HS-27A (cell line): Measurements from ENCODE around the gene C1orf159.
"Not testable (repeated sequence)": the region's sequence is repeated elsewhere in the genome, so short reads cannot be mapped to it uniquely, and the experiment has no call there.

Experiments
- DNase-seq: peaks from one replicate; pipeline ENCODE4 v3.0.0-alpha.2; 2012; ENCODE audit warnings: low read depth, missing footprints

Gene C1orf159

DNA sequence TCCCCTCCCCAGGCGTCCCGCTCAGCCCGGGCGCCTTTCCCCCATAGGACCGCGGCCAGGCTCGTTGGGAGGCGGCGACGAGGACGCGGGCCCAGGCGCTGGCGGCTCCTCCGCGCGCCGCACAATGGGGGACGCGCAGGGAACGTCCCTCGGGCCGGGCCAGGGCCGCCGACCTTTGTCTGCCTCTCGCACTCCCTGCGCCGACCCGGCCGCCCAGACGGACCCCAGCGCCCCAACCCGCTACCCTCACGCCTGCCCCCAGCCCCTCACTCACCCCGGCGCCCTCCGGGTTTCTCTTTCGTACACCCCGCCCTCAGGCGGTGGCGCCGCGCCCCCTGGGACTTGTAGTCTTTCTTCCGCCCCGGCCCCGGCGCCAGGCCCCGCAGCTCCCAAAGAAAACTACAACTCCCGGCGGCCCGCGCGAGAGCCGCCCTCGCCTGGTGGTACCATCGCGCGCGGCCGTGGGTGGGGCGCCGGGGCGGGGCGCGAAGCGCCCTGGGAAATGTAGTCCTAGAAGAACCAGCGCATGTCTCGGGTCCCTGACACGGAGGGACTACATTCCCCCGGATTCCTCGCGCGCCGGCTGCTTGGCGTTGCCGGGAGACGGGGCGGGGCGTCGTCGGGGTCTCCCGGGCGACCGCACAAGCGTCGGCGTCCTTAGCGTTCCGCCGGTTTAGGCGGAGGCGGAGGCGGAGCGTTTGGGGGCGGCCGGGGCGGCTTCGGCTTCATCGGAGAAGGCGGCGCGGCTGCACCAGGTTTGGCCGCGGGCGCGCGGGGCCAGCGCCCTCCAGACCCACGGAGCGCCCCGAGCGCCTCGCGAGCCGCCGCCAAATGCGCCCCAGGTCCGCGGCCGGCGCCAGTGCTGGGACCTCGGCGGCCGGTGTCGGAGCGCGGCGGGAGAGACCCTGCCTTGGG is at the start of gene C1orf159:
Gene C1orf159, minus strand, starts transcription at position 304 of the 915 bp plus-strand sequence. CDS start 24,546 bp downstream, outside the sequence.
- peak; percentile 88 for DNase-seq

DNA sequence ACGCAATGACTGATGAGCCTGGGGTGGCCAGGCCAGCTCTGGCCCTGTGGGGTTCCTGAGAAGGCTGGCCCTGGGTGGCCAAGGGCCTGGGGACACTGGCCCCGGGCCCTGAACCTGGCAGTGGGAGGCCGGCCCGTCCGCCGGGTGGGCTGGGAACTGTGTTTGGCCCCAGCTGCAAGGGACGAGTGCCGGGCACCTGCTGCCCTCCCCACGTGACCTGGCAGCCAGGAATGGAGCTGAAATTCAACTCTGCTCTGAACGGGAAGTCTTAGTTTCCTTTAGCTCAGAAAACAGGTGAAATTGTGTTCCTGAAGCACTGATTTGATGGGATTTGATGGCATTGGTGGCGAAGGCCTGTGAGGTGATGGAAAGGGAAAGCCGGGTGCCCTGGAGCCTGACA is 49.6 kb upstream of the C1orf159 start:
- DNase-seq, result no peak

DNA sequence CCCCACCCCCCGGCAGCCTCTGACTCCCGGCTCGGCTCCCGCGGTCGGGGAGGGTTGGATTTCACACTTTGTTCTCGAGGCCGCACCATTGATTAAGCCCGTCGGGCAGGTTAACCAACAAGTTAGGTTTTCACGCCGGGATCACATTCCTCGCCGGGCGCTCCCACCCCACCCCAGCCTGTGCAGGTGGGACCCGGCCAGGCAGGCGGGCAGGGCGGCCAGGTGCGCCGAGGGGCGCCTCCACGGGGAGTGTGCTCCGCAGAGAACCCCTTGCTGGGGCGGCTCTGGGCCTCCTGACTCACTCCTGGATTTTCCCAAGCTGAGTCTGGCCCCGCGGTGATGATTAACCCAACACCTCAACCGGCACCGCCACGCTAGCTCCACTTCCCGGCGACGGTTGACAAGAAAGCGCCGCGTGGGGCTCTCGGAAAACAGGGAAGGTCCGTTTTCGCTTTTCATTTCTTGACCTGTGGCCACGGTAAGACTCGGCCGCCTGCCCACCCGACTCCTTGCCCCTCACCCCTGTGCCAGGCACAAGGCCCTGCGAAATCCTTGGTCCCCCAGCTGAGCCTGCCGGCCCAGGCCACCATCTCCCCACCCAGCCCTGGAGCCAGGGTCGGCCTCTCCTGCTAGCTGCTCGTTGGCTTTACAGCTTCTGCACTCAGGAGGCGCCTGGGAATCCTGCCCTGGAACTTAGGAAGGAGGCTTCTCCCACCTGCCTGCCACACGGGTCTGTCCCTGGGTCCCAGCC is 49.0 kb upstream of the C1orf159 start:
- DNase-seq, result no peak

DNA sequence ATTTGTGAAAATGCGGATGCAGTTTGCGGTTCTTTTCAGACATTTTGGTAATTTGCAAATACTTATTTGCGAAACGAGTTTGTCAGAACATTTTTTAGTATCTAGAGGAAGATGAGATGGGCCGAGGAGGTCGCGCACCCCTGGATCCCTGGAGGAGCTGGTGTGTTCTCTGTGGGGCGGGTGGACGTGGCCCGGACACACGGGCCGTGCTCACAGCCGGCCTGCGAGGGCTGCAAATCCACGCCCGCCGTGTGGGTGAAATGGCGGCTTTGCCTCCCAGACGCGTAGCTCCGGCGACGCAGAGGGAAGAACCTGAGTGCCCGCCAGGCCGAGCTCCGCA is 48.4 kb upstream of the C1orf159 start:
- no peak for DNase-seq

DNA sequence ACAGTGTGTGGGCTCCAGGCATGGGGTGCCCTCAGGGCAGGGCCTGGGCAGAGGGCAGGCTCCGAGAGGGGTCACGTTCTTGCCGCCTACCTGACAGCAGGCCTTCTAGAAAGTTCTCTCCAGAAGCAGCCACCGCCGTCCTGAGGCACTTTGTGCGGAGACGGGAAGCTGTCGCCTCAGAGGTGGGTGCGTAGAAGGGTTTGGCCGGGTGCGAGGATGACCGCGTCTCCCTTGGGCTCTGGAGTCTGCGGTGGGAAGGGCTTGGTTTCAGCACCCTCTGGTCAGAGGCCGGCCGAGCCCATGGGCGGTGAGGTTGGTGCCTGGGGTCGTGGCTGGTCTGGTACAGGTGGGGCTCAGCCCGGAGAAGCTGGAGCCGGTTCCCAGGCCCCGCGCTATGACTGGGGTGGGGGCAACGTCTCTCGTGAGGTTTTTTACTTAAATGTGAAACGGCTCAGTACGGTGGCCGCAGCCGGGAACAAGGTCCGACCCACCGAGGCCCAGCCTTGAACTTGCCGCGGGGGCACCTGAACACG is 47.7 kb upstream of the C1orf159 start:
- DNase-seq, result no peak

DNA sequence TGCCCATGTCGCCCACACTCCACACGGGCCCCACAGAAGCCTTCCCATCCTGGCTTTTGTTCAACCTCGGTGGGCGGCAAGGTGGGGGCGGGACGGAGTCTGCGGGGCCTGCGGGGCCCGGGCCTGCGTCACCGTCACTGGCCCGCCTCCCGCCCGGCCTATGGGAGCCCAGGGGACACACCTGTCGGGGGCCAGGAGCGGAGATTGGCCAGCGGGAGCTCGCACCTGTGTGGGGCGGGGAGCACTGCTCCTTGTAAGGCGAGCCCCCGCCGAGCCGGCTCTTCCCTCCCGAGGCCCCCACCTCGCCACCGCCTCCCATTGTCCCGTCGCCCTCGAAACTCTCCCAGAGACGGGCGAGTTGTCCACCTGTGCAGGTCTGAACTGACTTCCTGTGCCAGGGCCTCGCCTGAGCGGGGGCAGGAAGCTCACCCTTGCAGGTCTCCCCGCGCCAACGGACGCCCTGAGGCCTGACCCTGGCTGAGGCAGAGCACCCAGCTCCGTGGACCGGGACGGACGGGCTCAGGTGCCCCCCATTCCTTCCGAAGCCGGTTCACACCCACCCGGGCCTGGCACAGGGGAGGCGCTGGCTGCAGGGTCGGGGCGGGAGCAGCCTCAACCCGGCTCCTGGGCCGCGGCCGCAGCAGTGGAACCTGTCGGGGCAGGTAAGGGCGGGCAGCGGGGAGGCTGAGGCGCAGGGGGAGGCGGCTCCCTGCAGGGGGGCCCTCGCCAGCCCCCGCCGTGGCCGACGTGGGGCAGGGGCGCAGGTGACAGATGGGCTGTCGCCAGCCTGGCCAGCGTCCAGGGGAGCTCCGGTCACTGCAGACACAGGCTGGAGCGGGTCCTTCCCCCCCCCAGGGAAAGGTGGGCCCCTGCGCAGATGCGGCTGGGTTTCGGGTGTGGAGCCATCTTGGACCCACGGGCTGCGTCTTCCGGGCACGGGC is 47.0 kb upstream of the C1orf159 start:
- no peak for DNase-seq

DNA sequence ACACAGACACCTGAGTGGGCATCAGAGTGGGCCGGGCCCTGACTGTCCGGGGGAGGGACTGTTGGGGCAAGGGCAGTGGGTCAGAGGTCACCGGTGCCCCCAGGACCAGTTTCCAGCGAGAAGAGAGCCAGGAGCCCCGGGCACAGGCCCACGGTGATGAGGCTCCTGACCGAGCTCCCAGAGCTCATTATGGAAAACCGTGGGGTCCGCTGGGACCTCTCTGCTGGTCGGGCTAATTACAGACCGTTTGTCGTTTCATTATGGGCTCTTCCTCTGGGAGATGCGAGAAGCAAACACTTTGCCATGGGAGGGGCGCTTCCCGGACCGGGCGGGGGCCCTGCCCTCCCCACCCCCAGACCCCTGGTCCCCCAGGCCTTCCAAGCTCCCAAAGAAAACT is 45.8 kb upstream of the C1orf159 start:
- DNase-seq, result no peak

DNA sequence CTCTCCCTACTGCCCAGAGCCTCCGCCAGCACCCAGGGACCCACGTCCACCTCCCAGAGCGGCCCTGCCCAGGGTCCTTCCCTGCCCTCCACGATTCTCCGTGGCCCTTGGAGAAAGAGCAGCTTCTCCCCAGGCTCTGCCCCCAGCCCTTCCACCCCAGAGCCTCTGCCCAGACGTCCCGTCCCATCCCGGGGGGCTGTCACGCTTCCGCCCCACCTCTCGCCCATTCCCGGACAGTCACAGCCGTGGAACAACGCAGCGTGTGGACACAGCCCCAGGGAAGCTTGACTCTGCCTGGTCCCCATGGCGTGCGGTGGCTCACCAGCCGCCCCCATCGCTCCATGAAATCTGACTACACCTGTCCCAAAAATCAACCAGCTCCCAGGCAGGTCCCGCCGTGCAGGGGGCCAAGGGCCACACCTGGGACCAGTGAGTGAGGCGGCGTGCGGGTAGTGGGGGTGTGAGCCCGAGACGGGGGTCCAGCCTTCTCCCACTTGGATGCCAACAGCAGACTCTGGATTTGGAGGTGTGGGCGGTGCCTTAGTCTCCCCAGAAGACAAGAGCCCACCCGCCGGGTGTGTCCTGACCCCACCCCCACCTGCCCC is 45.3 kb upstream of the C1orf159 start:
- DNase-seq, result no peak

DNA sequence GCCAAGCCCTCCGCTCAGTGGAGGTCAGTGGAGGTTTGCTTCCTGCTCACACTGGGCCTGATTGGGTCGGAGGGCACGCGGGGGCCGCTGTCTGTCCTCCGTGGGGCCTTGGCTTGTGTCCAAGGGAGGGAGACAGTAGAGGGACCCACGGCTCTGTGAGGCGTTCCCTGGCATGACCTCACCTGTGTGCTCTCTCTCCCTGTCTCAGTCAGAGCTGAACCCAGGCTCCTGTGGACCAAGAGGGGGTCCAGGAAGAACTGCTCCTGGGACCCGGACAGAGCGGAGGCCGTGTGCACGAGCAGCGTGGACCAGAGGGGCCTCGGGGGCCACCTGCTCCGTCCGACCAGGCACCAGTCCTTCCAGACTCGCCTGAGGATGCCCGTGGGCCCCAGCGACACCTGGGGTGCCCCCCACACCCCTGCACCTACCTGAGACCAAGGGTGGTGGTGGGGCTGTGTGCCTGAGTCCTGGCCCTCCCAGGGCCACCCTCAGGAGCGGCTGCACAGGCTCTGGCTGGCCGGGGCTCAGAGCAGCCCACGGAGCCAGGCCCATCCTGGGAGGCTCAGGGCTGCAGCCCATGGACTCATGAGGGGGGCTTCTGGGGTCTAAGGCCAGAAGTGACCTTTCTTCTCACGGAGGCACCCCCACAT is 44.5 kb upstream of the C1orf159 start:
- no peak for DNase-seq

DNA sequence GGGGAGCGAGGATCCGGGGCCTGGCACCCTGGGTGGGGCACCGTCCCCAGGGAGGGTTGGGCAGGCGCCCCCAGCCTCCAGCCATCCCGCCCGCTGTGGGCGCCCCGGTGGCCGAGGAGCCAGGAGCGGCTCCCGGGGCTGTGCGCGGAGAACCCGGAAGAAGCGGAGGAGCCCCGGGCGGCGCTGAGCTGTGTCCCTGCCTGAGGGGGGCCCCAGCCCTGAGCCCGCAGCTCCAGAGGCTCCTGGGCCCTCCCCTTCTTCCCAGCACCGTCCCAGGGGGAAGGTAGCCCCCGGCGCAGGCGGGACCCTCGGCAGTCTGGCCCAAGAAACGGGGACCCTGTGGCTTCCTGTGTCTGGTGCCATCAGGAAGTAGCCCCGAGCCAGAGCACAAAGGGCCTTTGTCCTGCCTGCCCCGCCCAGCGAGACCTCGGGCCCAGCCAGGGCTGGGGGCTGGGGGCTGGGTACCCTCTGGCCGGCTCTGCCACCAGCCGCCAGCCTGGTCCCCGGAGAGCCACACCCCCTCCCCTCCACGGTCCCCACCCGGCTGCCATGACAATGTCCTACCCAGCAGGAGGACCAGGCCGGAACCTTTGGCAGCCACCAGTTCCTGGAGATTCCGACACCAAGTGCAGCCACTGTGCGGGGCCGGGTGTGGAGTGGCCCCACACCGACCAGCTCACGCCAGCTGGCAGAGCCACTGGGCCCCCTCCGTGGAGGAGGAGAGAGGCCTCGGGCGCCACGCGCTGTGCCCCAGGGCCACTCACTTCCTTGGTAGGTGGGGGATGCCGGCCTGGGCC is 42.2 kb upstream of the C1orf159 start:
- no peak for DNase-seq

DNA sequence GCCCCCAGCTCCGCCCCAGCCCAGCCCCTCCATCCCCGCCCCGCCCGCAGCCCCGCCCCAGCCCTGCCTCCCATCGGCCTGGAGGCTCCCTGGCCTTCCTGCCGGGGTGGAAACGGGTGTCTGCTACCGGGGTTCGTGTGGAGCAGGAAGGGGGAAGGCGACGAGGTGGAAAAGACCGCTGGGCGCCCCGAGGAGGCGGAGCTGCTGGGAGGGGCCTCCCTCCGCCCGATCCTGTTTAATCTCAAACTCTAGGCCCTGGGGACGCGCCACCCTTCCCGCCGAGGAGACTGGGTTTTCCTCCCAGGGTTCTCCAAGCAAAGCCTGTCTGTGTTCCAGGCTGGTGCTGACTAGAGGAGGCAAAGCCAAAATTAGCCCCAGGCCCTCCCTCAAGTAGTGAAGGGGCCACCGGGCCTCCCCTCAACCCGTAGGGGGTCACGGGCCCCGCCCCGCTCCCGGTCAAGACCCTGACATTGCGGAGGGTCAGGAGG is 41.6 kb upstream of the C1orf159 start:
- DNase-seq, result peak; percentile 40

DNA sequence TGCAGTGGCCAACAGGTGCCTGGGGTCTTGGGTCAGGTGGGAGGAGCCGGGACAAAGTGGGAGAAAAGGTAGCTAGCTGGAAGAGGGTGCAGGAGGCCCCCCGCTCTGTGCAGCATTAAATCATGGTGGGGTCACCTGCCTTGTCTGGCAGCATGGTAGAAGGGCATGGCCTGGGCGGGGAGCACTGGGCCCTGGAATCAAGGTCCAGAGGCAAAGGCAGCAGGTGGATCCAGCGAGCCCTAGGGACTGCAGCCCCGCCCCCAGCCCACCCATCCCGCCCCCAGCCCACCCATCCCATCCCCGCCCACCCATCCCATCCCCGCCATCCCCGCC is 41.1 kb upstream of the C1orf159 start:
- no peak for DNase-seq

DNA sequence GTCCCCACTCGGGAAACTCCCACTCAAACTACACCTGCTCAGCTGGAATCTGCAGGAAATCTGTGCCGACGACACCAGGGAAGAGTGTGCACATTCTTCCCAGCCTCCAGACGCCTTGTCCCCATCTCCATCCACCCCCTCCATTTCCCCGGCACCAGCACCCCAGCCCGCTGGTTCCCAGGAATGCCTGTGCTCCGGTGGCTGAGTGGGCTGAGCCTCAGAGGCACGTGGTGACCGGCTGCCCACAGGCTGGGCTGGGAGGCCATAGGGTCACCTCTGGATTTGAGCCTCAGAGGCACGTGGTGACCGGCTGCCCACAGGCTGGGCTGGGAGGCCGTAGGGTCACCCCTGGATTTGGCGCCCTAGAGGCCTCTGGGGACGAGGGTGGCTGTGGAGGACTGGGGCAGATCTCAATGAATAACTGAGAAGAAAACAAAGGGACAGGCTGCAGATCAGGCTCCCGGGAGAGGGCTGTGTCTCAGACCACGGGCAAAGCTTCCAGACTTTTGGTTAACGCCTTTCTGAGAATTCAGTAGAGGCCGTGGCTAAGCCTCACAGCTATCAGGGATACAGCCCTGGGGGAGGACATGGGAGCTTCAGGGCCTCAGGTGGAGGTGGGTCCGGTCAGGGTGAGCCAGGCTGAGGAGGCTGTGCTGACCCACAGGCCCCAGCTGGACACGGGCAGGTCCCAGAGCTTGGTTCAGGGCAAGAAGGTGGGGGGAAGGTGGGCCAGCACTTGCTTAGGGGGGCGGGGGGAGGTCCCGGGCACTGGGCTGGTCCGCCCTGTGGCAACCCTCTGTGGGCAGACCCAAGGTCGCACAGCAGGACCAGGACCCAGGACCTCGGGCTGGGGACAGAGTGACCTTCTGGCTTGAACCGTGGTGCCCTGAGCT is 40.5 kb upstream of the C1orf159 start:
- DNase-seq, result no peak

DNA sequence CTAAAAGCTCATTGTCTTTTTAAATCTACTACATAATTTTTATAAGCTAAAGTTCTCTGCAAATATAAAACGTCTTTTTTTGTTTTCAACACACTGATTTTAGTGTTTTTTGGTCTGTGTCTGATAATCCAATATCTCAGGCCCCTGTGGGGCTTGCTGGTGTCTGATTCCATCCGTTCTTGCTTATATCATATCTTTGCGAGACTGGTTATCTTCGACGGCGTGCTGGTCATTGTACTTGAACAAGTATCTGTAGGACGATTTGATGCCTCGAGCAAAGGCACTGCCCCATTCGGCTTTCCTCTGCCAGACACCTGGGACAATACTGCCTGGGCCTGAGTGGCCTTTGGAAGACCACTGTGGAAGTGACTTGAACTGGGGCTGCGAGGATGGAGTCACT is 39.4 kb upstream of the C1orf159 start:
- DNase-seq, result no peak

DNA sequence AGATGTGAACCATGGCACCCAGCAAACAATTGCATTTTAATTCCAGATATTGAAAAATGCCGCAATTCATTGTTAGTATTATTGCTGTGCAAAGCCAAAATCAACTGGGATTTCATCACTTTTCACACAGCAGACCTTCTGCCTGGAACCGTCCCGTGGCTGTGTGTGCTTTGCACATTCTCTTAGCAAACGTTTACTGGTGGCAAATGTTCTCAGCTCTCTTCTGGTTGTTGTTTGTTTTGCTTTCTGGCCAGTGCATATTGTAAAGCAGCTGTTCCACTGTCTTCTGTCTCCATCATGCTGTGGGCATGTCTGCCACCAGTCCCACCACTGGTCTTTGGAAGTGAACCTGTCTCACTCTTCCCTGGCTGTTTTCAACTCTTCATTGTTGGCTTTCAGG is 38.0 kb upstream of the C1orf159 start:
- DNase-seq, result no peak

DNA sequence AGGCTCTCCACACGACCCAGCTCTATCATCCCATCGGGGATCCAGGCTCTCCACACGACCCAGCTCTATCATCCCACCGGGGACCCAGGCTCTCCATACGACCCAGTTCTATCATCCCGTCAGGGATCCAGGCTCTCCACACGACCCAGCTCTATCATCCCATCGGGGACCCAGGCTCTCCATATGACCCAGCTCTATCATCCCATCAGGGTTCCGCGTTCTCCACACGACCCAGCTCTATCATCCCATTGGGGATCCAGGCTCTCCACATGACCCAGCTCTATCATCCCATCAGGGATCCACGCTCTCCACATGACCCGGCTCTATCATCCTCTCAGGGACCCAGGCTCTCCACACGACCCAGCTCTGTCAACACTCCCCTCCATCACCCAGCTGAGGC is 37.3 kb upstream of the C1orf159 start:
- not testable (repeated sequence) for DNase-seq

DNA sequence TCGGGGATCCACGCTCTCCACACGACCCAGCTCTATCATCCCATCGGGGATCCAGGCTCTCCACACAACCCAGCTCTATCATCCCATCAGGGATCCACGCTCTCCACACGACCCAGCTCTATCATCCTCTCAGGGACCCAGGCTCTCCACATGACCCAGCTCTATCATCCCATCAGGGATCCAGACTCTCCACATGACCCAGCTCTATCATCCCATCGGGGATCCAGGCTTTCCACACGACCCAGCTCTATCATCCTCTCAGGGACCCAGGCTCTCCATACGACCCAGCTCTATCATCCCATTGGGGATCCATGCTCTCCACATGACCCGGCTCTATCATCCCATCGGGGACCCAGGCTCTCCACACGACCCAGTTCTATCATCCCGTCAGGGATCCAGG is 36.5 kb upstream of the C1orf159 start:
- DNase-seq, result not testable (repeated sequence)

DNA sequence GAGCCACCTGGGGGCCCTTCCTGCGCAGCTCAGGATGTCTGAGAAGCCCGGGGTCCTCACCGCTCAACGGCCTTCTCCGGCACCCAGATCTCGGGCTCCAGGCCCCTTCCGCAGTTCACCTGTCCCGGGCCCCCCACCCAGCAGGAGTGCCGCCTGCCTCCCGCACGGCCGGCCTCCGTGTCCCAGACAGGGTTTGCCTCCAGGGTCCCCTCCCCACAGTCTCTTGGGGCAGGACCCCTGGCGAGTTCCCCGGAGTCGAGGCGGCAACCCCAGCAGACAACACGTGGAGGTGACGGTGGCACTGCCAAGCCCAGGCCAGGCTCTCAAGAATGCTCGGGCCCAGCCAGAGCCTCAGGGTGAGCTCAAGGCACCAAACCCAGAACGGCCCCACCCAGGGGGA is 35.4 kb upstream of the C1orf159 start:
- DNase-seq, result no peak

DNA sequence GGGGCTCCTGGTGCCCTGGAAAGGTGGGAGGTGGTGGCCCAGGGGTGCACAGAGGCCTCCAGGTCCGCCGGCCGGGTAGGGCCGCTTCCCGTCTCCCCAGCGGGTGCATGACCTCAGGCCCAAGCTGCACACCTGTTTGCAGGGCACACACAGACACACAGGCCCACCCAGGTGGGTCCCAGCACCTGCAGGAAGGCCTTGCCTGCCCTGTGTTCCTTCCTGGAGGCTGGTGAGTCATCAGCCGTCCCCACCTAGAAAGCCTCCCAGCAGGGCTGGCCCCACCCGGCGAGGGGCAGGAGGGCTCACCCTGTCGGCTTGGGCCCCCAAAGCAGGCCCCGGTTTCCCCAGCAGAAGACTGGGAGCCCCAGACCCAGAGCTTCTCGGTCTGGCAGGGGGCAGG is 34.2 kb upstream of the C1orf159 start:
- DNase-seq, result no peak
